WTC11 (cell line): ENCODE data around the gene GOLGA7B. TPM values are rescaled to one million over a fixed set of nuclear protein-coding genes. Genes with fewer than 3 reads are reported as not detected.

Source experiments
- ATAC-seq: fragments of 200-7000 bp; cut with Tn5 transposase; 2 replicates; pipeline ENCODE4 v1.10.0; 2021; ENCODE audit warnings: mild to moderate bottlenecking, moderate library complexity
- CTCF ChIA-PET: fragments of 300-600 bp; sonication (Branson Sonifier 250); formaldehyde crosslinking; loops from one replicate; lab custom pipeline; 2021; ENCODE audit warnings: antibody characterized with exemption; lab: Charles Lee
- POLR2A ChIA-PET: fragments of 350-600 bp; sonication (Branson Sonifier 250); formaldehyde crosslinking; loops from one replicate; lab custom pipeline; 2021; ENCODE audit warnings: antibody characterized with exemption; lab: Charles Lee
- DNase-seq: peaks from one replicate; pipeline ENCODE4 v3.0.0; 2021; ENCODE audit warnings: low spot score
- H3K27ac Mint-ChIP-seq: 2 replicates; pipeline ENCODE4 v1.8.0; 2021; ENCODE audit warnings: mixed read lengths
- H3K27me3 Mint-ChIP-seq: 2 replicates; pipeline ENCODE4 v1.8.0; 2021; ENCODE audit warnings: low read depth, mild to moderate bottlenecking, moderate library complexity, mixed read lengths
- H3K36me3 Mint-ChIP-seq: 2 replicates; pipeline ENCODE4 v1.8.0; 2021; ENCODE audit warnings: mixed read lengths
- H3K4me1 Mint-ChIP-seq: 2 replicates; pipeline ENCODE4 v1.8.0; 2022; ENCODE audit warnings: mixed read lengths
- H3K4me3 Mint-ChIP-seq: 2 replicates; pipeline ENCODE4 v1.8.0; 2021; ENCODE audit warnings: mild to moderate bottlenecking, moderate library complexity, mixed read lengths
- H3K9me3 Mint-ChIP-seq: 2 replicates; pipeline ENCODE4 v1.8.0; 2021; ENCODE audit warnings: mixed read lengths
- ATF1 ChIP-seq: sonication (generic); formaldehyde crosslinking; IDR thresholded peaks from 2 replicates; pipeline ENCODE4 v1.8.1; 2023; ENCODE audit warnings: mild to moderate bottlenecking, moderate library complexity, missing genetic modification reagents
- EMX1 ChIP-seq: fragments of 250-450 bp; sonication (Bioruptor Pico); IDR thresholded peaks from 2 replicates; pipeline ENCODE4 v1.8.0; 2021; ENCODE audit warnings: mild to moderate bottlenecking
- ESRRA ChIP-seq: sonication (generic); formaldehyde crosslinking; IDR thresholded peaks from 2 replicates; pipeline ENCODE4 v1.8.1; 2022; ENCODE audit warnings: mild to moderate bottlenecking, missing genetic modification reagents, borderline replicate concordance
- ETV6 ChIP-seq: sonication (generic); formaldehyde crosslinking; IDR thresholded peaks from 2 replicates; pipeline ENCODE4 v1.8.1; 2022; ENCODE audit warnings: mild to moderate bottlenecking, missing genetic modification reagents
- IRF2 ChIP-seq: sonication (generic); formaldehyde crosslinking; IDR thresholded peaks from 2 replicates; pipeline ENCODE4 v1.8.0; 2022; ENCODE audit warnings: low read depth, missing genetic modification reagents, borderline replicate concordance
- JUN ChIP-seq: sonication (generic); formaldehyde crosslinking; IDR thresholded peaks from 2 replicates; pipeline ENCODE4 v1.8.0; 2023; ENCODE audit warnings: mild to moderate bottlenecking, missing genetic modification reagents
- KAT7 ChIP-seq: sonication (generic); formaldehyde crosslinking; IDR thresholded peaks from 2 replicates; pipeline ENCODE4 v1.8.1; 2023; ENCODE audit warnings: missing genetic modification reagents, mild to moderate bottlenecking, borderline replicate concordance
- MXD4 ChIP-seq: fragments of 250-450 bp; sonication (Bioruptor Pico); IDR thresholded peaks from 2 replicates; pipeline ENCODE4 v1.8.0; 2021; ENCODE audit warnings: mild to moderate bottlenecking, moderate library complexity, borderline replicate concordance
- RORB ChIP-seq: fragments of 250-450 bp; sonication (Bioruptor Pico); IDR thresholded peaks from 2 replicates; pipeline ENCODE4 v1.9.0; 2021; ENCODE audit warnings: mild to moderate bottlenecking
- SP1 ChIP-seq: sonication (generic); formaldehyde crosslinking; conservative IDR thresholded peaks from 2 replicates; pipeline ENCODE4 v1.8.1; 2022; ENCODE audit warnings: missing genetic modification reagents
- TCF7 ChIP-seq: sonication (generic); formaldehyde crosslinking; IDR thresholded peaks from 2 replicates; pipeline ENCODE4 v1.8.0; 2022; ENCODE audit warnings: mild to moderate bottlenecking, low read depth, missing genetic modification reagents, moderate library complexity
- TEAD4 ChIP-seq: sonication (generic); formaldehyde crosslinking; IDR thresholded peaks from 2 replicates; pipeline ENCODE4 v1.8.0; 2022; ENCODE audit warnings: mild to moderate bottlenecking, missing genetic modification reagents
- TP53 ChIP-seq: sonication (generic); formaldehyde crosslinking; IDR thresholded peaks from 2 replicates; pipeline ENCODE4 v1.8.1; 2023; ENCODE audit warnings: mild to moderate bottlenecking, missing genetic modification reagents
- ZNF219 ChIP-seq: sonication (generic); formaldehyde crosslinking; IDR thresholded peaks from 2 replicates; pipeline ENCODE4 v1.8.0; 2023; ENCODE audit warnings: missing genetic modification reagents, mild to moderate bottlenecking, borderline replicate concordance
- ZNF263 ChIP-seq: sonication (generic); formaldehyde crosslinking; IDR thresholded peaks from 2 replicates; pipeline ENCODE4 v1.8.1; 2022; ENCODE audit warnings: low read depth, mild to moderate bottlenecking, moderate library complexity, missing genetic modification reagents
- total RNA-seq: library from RNA; stranded (reverse); gene quantifications from 3 replicates; pipeline ENCODE4 v1.2.3, GENCODE V29; 2021
- TF ChIP-seq, protein P1 (sequence below): fragments of 250-450 bp; sonication (Bioruptor Pico); conservative IDR thresholded peaks from 2 replicates; pipeline ENCODE4 v1.9.0; 2021; ENCODE audit warnings: mild to moderate bottlenecking
- TF ChIP-seq, protein P2 (sequence below): sonication (generic); formaldehyde crosslinking; IDR thresholded peaks from 2 replicates; pipeline ENCODE4 v1.8.0; 2023; ENCODE audit warnings: missing genetic modification reagents
- TF ChIP-seq, protein P3 (sequence below): sonication (generic); formaldehyde crosslinking; IDR thresholded peaks from 2 replicates; pipeline ENCODE4 v1.8.1; 2022; ENCODE audit warnings: missing genetic modification reagents, borderline replicate concordance
- TF ChIP-seq, protein P4 (sequence below): sonication (generic); formaldehyde crosslinking; IDR thresholded peaks from 2 replicates; pipeline ENCODE4 v1.8.0; 2022; ENCODE audit warnings: mild to moderate bottlenecking, missing genetic modification reagents
- TF ChIP-seq, protein P5 (sequence below): sonication (generic); formaldehyde crosslinking; IDR thresholded peaks from 2 replicates; pipeline ENCODE4 v1.8.0; 2023; ENCODE audit warnings: missing genetic modification reagents, mild to moderate bottlenecking, borderline replicate concordance
- TF ChIP-seq, protein P6 (sequence below): sonication (generic); formaldehyde crosslinking; IDR thresholded peaks from 2 replicates; pipeline ENCODE4 v1.8.1; 2023; ENCODE audit warnings: mild to moderate bottlenecking, moderate library complexity, missing genetic modification reagents

The GOLGA7B gene
- total RNA-seq, 1 experiment from 2014 or later, result 0.24 TPM

DNA sequence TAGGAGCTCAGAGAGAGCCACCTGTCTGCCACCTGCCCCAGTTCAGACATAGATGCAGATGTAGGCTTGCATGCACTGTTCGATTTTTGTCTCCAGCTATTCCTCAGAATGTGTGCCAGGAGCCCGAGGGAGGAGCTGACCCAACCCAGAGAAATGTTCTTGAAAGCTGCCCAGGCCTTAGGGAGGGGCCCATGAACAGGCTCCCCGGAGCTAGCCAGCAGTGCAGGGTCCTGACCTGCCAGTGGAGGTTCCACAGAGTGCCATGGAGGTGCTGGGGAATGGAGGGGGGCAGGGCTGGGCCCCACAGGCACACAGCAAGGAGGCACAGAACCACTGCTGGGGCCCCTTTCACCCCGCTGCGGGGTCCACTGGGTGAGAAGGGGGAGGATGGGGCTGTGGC is 48.2 kb upstream of the GOLGA7B start:
- Mint-ChIP-seq H3K9me3 (peaks cover 24% of the 10 kb centered on the region), H3K4me1 (peaks cover 17% of the 10 kb centered on the region), H3K36me3 (no peaks in the 10 kb centered on the region), H3K27ac (no peak overlapping the region), H3K27me3 (peaks cover 2% of the 10 kb centered on the region; the same call in 1 of the 2 replicates), H3K4me3 (no peak overlapping the region)
- DNase-seq (no peak), ATAC-seq (no peak)
- CTCF ChIA-PET, result no interaction called here
- POLR2A ChIA-PET, result no interaction called here
- TF ChIP-seq SP1 (CRISPR knock-in tag) (no peak), EMX1 (no peak), MXD4 (no peak)
- TF ChIP-seq, protein P1, sequence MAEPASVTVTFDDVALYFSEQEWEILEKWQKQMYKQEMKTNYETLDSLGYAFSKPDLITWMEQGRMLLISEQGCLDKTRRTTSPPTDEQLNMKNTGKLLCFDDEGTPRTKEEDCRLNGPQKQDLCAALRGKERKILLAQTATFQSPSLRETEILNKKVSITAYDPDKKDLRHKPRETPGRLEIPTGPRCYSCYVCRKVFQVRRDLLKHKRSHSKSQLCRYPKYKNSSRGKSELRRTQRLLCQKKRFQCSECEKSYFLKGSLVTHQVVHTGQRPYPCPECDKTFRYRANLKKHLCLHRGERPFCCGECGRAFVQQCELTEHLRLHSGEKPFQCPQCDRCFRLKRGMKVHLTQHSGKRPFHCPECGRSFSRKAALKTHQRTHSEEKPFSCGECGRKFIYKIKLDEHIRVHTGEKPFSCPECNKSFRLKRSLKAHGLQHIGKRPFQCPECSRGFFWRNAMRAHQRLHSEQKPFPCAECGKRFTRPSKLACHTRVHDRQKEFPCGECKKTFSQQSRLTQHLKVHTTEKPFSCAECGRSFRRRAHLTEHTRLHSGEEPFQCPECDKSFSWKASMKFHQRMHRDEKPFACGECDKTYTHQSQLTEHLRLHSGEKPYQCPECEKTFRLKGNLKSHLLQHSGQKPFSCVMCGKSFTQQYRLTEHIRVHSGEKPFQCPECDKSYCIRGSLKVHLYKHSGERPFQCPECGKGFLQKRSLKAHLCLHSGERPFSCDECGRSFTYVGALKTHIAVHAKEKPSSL (CRISPR knock-in tag), result no peak

DNA sequence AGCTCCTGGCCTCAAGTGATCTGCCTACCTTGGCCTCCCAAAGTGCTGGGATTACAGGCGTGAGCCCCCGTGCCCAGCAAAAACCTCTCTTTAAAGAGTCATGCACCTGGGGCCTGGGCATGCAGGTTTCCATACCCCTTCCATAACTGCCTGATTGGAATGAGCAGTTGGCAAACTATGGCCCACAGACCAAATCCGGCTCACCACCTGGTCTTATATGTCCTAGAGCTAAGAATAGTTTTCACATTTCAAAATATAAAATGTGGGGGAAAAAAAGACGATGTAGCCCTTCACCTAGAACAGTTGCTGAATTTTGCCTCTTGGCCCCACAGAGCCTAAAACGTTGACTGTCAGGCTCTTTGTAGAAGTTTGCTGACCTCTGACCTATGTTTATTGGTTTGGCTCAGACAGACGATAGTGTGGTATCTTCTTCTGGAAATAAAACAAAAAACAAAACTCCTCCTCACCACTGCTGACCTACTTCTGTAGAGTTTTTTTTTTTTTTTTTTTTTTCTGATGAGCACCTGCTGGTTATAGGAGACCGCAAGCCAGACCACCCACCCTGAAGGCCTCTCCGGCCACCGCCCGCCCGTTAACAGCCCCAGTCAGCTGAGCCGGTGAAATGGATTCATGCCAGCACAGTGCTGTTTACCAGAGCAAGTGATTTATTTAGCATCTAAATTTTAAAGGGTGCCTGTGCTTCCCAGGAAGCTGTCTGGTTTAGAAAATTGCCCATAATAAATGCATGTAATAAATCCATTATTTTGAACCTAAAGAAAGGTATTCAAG is 44.4 kb upstream of the GOLGA7B start:
- DNase-seq, result peak; percentile 51
- H3K4me1 Mint-ChIP-seq, result peaks cover 18% of the 10 kb centered on the region

More for the DNA sequence above, 44.4 kb upstream of the GOLGA7B start:
- TF ChIP-seq, protein P2, sequence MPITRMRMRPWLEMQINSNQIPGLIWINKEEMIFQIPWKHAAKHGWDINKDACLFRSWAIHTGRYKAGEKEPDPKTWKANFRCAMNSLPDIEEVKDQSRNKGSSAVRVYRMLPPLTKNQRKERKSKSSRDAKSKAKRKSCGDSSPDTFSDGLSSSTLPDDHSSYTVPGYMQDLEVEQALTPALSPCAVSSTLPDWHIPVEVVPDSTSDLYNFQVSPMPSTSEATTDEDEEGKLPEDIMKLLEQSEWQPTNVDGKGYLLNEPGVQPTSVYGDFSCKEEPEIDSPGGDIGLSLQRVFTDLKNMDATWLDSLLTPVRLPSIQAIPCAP, result no peak
- TF ChIP-seq ATF1 (CRISPR knock-in tag) (no peak), KAT7 (CRISPR knock-in tag) (no peak), ESRRA (CRISPR knock-in tag) (no peak), TEAD4 (CRISPR knock-in tag) (no peak), TP53 (no peak), ETV6 (no peak), JUN (CRISPR knock-in tag) (no peak), ZNF219 (CRISPR knock-in tag) (no peak), TCF7 (CRISPR knock-in tag) (no peak), EMX1 (no peak), RORB (CRISPR knock-in tag) (no peak), ZNF263 (CRISPR knock-in tag) (no peak), IRF2 (CRISPR knock-in tag) (no peak)
- TF ChIP-seq, protein P3, sequence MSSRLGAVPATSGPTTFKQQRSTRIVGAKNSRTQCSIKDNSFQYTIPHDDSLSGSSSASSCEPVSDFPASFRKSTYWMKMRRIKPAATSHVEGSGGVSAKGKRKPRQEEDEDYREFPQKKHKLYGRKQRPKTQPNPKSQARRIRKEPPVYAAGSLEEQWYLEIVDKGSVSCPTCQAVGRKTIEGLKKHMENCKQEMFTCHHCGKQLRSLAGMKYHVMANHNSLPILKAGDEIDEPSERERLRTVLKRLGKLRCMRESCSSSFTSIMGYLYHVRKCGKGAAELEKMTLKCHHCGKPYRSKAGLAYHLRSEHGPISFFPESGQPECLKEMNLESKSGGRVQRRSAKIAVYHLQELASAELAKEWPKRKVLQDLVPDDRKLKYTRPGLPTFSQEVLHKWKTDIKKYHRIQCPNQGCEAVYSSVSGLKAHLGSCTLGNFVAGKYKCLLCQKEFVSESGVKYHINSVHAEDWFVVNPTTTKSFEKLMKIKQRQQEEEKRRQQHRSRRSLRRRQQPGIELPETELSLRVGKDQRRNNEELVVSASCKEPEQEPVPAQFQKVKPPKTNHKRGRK (CRISPR knock-in tag), result no peak
- TF ChIP-seq, protein P4, sequence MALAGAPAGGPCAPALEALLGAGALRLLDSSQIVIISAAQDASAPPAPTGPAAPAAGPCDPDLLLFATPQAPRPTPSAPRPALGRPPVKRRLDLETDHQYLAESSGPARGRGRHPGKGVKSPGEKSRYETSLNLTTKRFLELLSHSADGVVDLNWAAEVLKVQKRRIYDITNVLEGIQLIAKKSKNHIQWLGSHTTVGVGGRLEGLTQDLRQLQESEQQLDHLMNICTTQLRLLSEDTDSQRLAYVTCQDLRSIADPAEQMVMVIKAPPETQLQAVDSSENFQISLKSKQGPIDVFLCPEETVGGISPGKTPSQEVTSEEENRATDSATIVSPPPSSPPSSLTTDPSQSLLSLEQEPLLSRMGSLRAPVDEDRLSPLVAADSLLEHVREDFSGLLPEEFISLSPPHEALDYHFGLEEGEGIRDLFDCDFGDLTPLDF (CRISPR knock-in tag), result no peak
- TF ChIP-seq, protein P5, sequence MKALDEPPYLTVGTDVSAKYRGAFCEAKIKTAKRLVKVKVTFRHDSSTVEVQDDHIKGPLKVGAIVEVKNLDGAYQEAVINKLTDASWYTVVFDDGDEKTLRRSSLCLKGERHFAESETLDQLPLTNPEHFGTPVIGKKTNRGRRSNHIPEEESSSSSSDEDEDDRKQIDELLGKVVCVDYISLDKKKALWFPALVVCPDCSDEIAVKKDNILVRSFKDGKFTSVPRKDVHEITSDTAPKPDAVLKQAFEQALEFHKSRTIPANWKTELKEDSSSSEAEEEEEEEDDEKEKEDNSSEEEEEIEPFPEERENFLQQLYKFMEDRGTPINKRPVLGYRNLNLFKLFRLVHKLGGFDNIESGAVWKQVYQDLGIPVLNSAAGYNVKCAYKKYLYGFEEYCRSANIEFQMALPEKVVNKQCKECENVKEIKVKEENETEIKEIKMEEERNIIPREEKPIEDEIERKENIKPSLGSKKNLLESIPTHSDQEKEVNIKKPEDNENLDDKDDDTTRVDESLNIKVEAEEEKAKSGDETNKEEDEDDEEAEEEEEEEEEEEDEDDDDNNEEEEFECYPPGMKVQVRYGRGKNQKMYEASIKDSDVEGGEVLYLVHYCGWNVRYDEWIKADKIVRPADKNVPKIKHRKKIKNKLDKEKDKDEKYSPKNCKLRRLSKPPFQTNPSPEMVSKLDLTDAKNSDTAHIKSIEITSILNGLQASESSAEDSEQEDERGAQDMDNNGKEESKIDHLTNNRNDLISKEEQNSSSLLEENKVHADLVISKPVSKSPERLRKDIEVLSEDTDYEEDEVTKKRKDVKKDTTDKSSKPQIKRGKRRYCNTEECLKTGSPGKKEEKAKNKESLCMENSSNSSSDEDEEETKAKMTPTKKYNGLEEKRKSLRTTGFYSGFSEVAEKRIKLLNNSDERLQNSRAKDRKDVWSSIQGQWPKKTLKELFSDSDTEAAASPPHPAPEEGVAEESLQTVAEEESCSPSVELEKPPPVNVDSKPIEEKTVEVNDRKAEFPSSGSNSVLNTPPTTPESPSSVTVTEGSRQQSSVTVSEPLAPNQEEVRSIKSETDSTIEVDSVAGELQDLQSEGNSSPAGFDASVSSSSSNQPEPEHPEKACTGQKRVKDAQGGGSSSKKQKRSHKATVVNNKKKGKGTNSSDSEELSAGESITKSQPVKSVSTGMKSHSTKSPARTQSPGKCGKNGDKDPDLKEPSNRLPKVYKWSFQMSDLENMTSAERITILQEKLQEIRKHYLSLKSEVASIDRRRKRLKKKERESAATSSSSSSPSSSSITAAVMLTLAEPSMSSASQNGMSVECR (CRISPR knock-in tag), result no peak
- TF ChIP-seq, protein P6, sequence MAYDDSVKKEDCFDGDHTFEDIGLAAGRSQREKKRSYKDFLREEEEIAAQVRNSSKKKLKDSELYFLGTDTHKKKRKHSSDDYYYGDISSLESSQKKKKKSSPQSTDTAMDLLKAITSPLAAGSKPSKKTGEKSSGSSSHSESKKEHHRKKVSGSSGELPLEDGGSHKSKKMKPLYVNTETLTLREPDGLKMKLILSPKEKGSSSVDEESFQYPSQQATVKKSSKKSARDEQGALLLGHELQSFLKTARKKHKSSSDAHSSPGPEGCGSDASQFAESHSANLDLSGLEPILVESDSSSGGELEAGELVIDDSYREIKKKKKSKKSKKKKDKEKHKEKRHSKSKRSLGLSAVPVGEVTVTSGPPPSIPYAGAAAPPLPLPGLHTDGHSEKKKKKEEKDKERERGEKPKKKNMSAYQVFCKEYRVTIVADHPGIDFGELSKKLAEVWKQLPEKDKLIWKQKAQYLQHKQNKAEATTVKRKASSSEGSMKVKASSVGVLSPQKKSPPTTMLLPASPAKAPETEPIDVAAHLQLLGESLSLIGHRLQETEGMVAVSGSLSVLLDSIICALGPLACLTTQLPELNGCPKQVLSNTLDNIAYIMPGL (CRISPR knock-in tag), result no peak
- no peak overlapping the region for H3K4me3 Mint-ChIP-seq
- no peaks in the 10 kb centered on the region for H3K9me3 Mint-ChIP-seq
- no peak overlapping the region for H3K27ac Mint-ChIP-seq
- ChIA-PET POLR2A (no interaction called here), CTCF (interaction anchor here (1.3 to 3.7 kb wide), 3 partner anchors 13 to 224 kb away, joined by 4 to 18 read pairs (median 6); no protein-coding TSS in a partner anchor)
- H3K27me3 Mint-ChIP-seq, result no peaks in the 10 kb centered on the region; the same call in 1 of the 2 replicates
- peak; percentile 80 for ATAC-seq
- H3K36me3 Mint-ChIP-seq, result no peaks in the 10 kb centered on the region
